Uterus (tissue), 2 donors: ENCODE results near the gene NRF1.

Experiments
- POLR2A ChIP-seq, 2 donors: fragments of 450-650 bp; IDR thresholded peaks; one replicate each; pipeline ENCODE4 v1.6.1; 2016; ENCODE audit warnings: antibody characterized with exemption in 2 of 2, mild to moderate bottlenecking in 1 of 2, moderate library complexity in 1 of 2
- TF ChIP-seq, protein P1 (sequence below), 4 experiments: fragments of 200-600 bp in 2 of 4; fragments of 450-650 bp in 2 of 4; sonication (generic) in 2 of 4; IDR thresholded peaks; one replicate each; pipeline ENCODE4 v1.5.1; 2016 to 2019; ENCODE audit warnings: antibody characterized with exemption in 4 of 4, mild to moderate bottlenecking in 2 of 4, moderate library complexity in 1 of 4

- TF ChIP-seq, protein P1, sequence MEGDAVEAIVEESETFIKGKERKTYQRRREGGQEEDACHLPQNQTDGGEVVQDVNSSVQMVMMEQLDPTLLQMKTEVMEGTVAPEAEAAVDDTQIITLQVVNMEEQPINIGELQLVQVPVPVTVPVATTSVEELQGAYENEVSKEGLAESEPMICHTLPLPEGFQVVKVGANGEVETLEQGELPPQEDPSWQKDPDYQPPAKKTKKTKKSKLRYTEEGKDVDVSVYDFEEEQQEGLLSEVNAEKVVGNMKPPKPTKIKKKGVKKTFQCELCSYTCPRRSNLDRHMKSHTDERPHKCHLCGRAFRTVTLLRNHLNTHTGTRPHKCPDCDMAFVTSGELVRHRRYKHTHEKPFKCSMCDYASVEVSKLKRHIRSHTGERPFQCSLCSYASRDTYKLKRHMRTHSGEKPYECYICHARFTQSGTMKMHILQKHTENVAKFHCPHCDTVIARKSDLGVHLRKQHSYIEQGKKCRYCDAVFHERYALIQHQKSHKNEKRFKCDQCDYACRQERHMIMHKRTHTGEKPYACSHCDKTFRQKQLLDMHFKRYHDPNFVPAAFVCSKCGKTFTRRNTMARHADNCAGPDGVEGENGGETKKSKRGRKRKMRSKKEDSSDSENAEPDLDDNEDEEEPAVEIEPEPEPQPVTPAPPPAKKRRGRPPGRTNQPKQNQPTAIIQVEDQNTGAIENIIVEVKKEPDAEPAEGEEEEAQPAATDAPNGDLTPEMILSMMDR (IDR thresholded peaks at IDR 0.05) = no peak
- TF ChIP-seq POLR2A (IDR thresholded peaks at IDR 0.05) = no peak
Observed at GRCh38 chr7:129576138-129576537, 35.4 kb upstream of the NRF1 start.
